GM18507 (cell line): ENCODE results near the gene HOXB9.

Experiments used
- DNase-seq: peaks from one replicate; pipeline ENCODE4 v3.0.0; 2011; ENCODE audit warnings: low read depth; ENCODE audit not compliant: insufficient read length; ENCODE audit errors: extremely low spot score
- FAIRE-seq: peaks from 2 replicates; lab custom pipeline; 2011; peaks lifted over from hg19 to GRCh38; lab: Jason Lieb, UNC

Gene HOXB9

DNA sequence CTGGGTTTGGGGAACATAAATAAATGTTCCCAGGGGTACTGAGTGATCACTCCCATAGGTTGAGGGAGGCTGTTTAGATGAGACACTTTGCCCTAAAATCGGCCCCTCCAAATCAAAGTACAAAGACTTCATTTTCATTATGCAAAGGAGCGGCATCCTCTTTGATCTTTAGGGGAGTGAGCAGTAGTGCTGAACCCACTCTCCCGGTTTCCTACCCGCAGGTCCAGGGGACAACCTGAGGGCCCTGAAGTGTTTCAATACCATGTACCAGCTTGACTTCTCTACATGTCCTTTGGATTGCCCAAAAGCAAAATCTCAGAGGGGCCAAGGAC lies 25.0 kb downstream of the HOXB9 start:
- DNase-seq, result no peak
- FAIRE-seq, result no peak

DNA sequence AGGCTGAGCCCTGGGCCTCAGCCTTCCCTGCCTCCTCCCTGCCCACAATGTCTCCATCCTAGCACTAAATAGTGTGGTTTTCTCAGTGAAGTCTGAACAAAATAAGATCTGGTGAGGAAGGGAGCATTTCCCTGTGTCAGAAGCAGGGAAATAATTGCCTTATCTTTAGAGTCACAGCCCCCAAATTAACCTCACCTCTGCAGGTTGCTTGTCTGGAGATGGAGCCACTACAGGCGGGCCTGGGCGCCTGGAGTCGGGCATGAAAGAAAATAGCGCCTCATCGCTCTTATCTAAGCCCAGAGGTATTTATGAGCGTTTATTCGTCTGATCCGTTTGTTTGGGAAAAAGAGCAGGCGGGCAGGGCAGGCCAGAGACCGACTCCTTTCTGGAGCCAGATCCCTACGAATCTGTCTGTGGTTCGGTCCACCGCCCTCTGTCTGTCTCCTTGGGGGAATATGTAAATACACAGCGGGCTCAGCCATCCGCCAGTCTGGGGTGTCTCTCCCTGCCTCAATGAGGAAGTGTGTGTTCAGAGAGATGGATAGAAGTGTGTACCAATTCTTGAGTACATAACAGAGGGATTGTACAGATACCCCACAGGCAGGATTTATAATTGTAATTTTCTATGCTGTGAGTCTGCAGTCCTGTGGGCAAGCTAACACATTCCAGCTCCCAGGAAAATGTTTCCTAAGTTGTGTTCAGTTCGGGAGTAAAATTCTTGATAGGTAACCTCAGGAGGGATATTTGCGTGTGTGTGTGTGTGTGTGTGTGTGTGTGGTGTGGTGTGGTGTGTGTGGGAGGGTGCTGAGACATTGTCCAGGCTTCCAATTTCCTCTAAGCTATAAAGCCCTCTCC lies 25.7 kb downstream of the HOXB9 start:
- FAIRE-seq (no peak), DNase-seq (no peak)

DNA sequence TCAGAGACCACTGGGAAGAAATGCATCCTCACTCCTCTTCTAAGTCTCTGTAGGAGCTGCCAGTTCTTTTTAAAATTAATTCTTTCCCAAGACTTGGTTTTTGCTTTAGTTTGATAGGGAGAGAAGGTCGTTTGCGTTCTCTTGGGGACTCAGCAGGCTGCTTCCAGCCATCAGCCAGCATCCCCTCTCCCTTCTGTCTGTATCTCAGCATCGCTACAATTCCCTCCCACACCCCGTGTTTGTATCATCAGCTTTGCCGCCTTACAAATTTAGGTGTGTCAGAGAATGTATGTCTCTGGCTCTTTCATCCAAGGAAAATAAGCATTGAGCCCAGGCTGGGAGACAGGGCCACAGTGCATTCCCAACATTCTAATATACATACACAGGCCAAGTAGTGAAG lies 26.8 kb downstream of the HOXB9 start:
- FAIRE-seq (no peak), DNase-seq (no peak)

DNA sequence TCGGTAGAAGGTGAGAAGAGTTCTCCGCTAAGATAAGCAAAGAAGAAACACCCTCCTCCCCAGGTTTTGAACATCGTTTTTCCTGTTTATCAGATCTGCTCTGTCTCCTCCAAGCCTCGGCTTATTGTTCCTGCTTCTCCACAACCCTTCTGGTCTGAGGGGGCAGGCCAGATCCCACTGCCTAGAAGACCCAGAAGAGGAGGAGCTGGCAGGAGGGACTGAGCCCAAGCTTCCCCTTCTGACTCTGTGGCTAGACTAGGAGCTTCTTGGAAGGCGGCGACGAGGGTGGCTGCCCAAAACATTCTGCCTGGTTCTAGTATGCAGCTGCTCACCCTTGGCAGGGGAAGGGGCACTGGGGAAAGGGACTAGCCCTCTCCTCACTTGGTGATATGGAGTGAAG lies 27.4 kb downstream of the HOXB9 start:
- DNase-seq (no peak), FAIRE-seq (no peak)

DNA sequence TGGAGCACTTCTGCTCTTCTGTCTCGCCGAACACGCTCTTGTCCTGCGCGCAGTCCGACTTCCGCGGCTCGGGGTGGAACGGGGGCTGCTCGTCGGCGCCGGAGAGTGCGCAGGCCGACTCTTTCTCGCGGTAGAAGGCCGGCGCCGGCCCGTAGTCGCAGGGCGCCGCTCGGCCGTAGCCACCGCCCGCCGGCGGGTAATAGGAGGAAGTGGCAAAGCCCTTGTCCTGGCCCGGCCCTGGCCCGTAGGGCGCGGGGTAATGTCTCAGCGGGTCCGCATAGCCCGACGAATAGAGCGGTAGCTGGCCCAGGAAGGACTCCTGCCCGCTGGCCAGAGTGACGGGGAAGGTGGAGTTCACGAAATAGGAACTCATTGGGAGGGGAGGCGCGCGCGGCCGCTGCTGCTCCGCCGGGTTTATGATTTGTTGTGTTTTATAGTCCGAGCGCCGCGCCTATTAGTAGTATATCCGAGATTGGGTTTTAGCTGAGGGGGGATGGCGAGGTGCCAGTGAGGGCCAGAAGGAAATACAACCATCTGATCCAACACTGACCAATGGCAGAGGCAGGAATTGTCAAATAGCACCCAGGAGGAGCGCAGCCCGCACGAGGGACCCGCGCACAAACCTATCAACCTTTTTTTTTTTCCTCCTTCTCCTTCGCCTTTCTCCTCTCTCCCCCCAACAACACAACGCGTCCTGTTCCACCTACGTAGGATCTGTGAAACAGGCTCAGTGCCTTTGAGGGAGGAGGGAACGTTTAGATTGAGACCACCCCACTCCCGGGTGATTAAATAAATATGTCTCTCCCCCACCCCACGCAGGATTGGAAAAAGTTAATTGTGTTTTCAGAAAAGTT lies 28.2 kb downstream of the HOXB9 start:
- no peak for FAIRE-seq
- no peak for DNase-seq

DNA sequence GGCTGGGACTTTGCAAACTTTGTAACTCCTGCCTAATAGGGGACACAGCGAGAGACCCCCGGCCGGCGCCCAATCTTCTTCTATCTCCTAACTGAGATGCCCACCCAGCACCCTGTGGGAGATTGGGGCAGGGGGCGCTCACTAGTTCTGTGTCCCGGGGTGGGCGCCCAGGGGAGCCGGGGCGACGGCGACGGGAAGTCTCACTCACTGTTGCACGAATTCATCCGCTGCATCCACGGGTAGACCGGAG lies 28.7 kb downstream of the HOXB9 start:
- DNase-seq (no peak), FAIRE-seq (no peak)

DNA sequence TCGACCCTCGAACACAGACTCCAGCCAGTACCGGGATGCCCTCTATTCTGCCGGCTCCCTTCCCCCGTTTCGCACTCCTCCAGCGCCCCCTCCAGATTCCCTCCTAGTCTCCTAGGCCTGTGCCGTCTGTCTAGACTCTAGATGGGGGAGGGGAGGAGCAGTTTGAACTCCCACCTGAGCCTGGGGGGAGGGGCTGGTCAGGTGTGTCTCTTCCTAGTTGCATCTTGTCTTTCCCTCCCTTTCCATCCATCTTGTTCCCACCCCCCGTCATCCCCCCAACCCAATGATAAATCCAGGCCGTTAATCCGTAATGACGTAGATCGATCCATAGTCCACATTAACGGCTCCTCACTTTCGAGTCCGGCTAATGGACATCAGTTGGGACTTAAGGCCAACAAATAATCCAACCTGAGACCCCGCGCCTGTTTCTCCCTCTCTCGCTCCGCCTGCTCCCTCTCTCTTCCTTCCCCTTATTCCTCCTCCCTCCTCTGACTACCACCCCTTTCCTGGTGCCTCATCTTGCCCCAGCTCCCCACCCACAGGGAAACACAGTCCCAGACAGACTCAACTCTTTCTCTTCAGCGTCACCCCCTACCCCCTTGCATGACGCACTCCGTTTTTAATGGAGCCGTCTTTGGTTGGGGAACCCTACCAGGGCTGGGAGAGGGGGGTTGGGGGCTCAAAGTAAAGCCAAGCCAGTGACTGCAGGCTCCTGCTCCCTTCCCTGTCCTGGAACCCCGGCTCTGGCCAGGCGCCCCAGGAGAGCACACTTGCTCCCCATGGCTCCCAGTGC lies 29.2 kb downstream of the HOXB9 start:
- DNase-seq, result no peak
- no peak for FAIRE-seq

DNA sequence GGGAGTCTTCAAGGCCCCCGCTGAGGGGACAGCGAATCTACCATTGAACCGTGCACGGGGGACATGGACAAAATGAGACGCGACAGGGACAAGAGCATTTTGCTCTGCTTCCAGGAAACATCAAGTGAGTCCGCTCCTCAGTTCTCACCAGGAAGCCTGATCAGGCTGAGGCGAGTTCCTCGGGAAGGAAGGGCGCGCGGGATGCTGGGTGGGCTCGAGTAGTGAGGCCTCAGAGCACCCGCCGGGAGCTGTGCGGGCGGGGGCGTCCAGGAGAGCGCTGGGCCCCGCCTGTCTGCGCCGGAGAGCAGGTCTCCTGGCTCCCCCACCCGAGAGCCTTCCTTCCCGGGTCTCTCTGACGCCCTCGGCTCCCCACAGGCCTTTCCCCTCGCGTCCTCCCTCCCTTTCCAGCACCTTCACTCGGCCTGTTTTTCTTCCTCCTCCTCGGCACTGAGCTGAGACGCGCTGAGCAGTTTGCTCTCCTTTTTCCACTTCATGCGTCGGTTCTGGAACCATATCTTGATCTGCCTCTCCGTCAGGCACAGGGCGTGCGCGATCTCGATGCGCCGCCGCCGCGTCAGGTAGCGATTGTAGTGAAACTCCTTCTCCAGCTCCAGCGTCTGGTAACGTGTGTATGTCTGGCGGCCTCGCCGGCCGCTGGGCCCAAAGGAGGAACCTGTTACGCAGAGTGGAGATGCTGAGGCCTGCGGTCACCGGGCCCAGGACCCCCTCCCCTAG lies 30.0 kb downstream of the HOXB9 start:
- DNase-seq (no peak), FAIRE-seq (peak; percentile 50)

DNA sequence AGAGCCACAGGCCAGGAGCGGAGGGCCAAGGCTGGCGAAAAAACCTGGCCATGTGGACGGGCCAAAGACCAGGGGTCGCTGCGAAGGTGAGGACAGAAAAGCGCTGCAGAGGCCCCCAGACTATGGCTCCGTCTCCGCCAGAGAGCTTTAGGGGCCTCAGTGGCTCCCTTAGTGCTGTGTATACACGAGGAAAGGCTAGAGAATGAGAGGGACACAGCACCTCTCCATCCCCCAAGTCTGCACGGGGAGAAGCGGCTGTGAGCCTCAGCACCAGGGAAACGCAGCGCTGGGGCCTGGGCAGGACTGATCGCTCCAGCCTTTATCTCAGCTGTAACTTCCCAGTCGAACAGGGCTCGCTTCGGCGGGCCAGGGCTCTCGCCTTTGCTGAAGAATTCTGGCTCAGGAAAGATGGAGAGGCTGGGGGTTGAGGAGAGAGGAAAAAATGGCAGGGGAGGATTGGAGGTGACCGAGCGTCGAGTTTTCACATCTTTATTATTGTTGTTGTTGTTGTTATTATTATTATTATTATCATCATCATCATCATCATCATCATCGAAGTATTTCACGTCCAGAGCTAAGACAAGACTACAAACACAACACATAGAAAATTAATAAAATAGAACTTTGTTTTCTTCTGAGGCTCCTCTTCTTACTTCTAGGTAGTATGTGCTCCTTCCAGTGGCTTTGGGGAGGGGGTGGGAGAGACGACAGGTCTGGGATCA lies 30.7 kb downstream of the HOXB9 start:
- FAIRE-seq (no peak), DNase-seq (no peak)

DNA sequence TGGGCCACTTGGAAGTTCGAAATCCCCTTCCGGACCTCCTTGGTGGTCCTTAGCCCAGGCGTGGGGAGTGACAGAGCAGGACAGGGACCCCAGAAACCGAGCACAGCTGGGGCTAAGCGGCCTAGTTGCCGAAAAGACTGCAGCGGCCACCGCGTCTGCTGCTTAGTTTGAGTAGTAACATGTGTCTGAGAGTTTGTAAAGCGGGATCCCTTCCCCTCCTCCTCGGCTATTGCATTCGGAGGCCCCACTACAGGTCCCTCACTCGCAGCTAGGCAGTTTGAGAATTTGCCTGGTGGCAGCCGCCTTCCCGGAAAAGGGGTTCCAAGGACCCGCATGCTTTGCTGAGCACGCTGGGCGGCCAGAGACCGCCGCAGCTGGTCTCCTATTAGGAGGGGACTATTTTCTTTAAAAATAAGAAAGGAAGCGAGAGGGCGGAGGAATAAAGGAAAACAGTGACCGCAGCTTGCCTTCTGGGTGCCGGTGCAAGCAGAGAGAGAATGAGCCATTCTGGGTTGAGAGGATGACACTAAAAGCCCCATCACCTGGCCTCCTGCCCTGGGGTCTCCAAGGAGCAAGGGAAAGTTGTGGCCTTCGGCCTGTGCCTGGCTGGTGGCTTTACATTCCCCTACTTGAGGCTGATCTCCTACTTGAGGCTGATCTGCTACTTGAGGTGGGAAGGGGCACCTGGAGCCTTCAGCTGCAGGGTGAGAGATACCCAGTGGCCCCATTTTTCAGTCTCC lies 31.4 kb downstream of the HOXB9 start:
- DNase-seq, result no peak
- no peak for FAIRE-seq

DNA sequence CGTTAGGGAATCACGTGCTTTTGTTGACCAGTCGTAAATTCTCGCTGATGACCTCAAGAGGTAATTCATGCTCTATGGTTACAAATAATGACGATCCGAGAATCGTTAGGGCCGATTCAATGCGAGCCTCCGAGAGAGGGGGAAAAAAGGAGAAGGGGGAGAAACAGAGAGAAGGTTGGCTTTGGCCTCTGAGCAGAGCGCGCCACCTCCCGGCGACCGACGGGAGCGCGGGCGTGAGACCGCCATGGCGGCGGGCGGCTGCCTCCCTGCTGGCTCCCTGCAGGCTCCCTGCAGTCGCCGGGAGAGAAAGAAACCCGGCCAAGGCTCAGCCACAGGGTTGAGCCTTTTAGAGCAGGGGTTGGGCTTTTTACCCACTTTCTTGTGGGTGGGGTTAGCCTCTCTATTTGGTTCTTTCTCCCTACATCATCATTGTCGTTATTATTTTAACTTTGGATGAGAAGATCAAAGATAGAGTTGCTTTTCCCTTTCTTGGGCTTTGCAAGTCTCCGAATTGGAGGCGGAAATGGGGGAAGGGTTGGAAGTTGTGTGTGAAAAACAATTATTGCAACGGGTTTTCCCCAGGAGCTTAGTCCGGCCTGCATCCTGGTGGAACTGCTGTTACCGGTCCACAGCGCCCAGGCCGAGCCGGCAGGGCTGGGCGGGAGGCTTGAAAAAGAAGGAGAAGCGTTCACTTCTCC lies 32.2 kb downstream of the HOXB9 start:
- DNase-seq, result peak; percentile 81
- FAIRE-seq, result peak; percentile 86

DNA sequence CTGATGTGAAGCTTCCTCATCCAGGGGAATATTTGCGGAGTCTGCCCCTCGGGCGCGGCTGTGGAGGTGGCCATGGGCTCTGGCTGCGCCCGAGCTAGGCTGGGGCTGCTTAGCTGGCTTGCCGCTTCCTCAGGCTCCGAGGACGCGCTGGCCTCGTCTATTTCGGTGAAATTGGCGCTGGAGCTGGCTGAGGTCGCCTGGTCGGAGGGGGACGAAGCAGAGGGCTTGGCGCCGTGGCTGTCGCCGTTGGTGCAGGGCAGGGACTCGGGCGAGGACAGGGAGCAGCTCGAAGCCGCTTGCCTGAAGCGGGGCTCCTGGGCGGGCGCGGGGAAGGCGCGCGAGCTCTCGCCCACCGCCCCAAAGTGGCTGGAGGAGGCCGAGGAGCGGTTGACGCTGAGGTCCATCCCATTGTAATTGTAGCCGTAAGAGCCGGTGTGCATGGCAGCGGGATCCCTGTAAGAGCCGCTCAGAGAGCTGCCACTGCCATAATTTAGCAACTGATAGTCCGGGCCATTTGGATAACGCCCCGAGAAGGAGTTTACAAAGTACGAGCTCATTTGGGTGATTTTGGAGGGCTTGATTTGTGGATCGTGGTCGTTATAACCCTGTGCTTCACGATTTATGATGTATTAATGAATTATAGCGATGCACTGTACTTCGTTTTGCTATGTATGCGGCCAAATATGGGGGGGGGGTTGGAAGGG lies 32.9 kb downstream of the HOXB9 start, which contains the start of gene HOXB5:
TSS of gene HOXB5 (minus strand) at position 654 of the 704 bp plus-strand sequence. CDS start at position 557, 97 bp downstream.
- FAIRE-seq, result no peak

DNA sequence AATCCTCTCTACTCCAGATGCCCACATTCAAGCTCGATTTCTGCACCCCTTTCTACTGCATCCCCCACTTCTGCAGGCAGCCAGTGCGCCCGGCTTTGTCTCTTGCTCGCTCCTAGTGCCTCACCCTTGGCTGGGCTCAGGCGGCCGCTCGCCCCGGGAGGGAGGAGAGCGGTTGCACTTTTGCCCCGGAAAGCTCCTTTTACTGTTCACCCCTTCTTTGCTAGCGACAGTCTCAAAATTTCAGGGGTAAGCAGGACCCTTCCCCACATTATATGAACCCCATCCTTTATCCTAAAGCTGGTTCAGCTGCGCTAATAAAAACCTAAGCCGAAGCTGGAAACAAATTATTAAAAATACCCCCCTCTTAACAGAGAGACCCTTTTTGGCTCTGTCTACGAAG lies 33.6 kb downstream of the HOXB9 start:
- no peak for FAIRE-seq
- DNase-seq, result no peak

More for the DNA sequence above, 32.9 kb downstream of the HOXB9 start, which contains the start of gene HOXB5:
- DNase-seq, result no peak

DNA sequence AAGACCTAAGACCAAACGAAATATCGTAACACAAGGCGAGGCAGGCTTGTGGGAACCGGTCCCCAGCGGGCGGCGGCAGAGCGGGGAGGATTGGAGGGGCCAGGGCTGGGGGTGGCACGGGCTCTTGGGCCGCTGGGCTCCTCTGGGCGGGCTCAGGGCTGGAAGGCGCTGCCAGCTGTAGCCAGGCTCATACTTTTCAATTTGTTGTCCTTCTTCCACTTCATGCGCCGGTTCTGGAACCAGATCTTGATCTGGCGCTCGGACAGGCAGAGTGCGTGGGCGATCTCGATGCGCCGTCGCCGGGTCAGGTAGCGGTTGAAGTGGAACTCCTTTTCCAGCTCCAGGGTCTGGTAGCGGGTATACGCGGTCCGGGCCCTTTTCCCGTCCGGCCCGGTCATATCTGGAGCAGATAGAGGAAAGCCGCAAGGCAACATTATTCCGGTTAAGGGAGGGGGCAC lies 34.1 kb downstream of the HOXB9 start:
- DNase-seq (no peak), FAIRE-seq (no peak)

DNA sequence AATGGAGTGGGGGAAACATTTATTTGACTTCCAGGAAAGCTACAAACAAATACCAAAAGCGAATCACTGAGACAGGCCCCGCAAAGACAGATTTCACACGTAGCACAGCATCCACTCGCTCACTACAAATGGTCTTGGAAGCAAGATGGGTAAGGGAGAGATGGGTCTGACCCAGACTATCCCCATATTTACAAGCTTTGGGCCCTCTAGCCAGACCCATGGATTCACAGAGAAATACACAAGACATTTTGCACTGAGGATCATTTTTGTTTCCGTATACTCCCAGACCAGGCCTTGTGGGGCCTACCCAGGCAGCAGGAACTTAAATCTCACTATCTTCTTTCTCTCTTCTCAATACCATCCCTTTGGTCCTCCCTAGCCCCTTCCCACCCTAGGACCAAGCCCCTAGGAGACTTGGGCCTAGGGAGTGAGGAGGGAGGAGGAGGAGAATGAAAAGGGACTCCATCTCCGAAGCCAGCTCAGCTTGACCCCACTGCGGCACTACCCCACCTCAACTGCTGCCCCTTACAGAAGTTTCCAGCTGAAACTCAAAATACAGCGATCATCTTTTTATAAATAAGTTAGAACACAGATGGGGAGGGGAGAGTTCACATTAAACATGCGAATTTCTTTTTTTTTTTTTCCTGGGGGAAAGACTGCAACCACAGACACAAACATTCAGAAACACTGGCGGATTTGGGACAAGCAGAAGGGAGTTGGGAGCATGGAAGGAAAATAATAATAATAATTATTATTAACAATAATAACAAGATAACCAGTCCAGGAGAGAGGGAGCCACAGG lies 34.7 kb downstream of the HOXB9 start:
- FAIRE-seq, result no peak
- DNase-seq, result no peak

DNA sequence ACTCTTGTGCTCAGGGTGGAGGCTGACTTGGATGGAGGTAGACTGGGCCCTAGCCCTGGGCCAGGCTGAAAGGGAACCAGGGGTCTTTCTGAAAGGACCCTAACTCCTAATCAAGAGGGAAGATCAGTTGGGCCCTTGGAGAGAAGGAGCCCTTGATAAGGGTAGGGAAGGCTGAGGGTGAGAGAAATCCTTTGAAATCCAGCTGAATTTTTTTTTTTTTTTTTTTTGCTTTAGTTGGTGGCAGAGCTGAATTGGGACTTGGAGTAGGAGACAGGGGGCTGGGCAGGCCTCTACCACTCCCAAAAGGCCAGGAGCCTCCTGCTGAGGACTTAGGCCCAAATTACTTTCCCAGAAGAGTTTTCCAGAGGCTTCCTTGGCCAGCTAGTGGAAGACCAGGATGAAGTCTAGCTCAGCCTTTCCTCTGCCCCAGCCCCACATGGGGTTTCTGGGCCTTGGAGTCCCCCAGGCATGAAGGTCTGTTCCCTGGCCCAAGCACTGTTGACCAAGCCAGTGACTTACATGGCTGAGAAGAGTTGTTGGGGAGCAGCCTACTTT lies 35.5 kb downstream of the HOXB9 start:
- FAIRE-seq (no peak), DNase-seq (no peak)
